Stomach (tissue), 4 donors: ENCODE data around the gene RPS6KL1.

Experiments
- POLR2AphosphoS5 ChIP-seq, 3 donors: sonication (generic); formaldehyde crosslinking; IDR thresholded peaks; one replicate each; pipeline ENCODE4 v1.6.1; 2016; ENCODE audit warnings: antibody characterized with exemption in 3 of 3
- TF ChIP-seq, protein P1 (sequence below), 7 experiments: fragments of 450-650 bp in 4 of 7; fragments of 200-600 bp in 3 of 7; sonication (generic) in 3 of 7; IDR thresholded peaks; one replicate each; pipeline ENCODE4 v1.5.1; 2016 to 2019; ENCODE audit warnings: antibody characterized with exemption in 7 of 7, control low read depth in 2 of 7, mild to moderate bottlenecking in 1 of 7

DNA sequence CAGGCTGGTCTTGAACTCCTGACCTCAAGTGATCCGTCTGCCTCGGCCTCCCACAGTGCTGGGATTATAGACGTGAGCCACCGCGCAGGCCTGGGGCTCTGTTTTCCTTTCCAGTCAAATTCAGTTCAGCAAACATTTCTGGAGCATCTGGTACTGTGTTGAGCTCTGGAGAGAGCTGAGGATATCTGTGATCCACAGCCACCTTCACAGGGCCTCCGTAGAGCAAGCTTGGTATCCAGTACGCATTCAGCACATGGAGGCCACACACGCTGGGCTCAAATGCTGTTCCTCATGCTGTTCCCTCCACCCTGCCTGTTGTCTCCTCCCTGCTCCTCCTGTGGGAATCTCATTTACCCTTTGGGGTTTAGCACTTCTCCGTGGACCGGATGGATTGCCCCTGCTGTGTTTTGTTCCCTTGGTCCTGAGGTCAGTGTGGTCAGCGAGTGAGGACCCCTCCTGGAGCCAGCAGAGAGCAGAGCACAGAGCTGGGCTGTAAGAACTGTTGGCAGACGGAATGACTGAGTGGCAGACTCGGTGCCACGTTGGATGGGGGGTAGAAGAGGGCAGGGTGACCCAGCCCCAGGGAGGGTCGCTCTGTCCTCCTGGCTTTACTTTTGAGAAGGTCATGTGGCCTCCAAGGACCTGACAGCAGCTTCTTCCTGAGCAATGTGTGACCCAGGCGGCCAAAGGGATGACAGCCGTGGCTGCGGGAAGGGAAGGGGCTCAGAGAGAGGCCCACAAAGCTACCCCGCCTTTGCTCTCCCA, 891 bp downstream of the RPS6KL1 start:
- TF ChIP-seq, protein P1, sequence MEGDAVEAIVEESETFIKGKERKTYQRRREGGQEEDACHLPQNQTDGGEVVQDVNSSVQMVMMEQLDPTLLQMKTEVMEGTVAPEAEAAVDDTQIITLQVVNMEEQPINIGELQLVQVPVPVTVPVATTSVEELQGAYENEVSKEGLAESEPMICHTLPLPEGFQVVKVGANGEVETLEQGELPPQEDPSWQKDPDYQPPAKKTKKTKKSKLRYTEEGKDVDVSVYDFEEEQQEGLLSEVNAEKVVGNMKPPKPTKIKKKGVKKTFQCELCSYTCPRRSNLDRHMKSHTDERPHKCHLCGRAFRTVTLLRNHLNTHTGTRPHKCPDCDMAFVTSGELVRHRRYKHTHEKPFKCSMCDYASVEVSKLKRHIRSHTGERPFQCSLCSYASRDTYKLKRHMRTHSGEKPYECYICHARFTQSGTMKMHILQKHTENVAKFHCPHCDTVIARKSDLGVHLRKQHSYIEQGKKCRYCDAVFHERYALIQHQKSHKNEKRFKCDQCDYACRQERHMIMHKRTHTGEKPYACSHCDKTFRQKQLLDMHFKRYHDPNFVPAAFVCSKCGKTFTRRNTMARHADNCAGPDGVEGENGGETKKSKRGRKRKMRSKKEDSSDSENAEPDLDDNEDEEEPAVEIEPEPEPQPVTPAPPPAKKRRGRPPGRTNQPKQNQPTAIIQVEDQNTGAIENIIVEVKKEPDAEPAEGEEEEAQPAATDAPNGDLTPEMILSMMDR (IDR thresholded peaks at IDR 0.05): no peak
- TF ChIP-seq POLR2AphosphoS5 (IDR thresholded peaks at IDR 0.05): no peak
